HEK293 (cell line): ENCODE measurements around the gene B3GNT8.

Source experiments
- PRDM10 ChIP-seq: fragments of 450-650 bp; formaldehyde crosslinking; IDR thresholded peaks from 2 replicates; pipeline ENCODE4 v1.5.1; 2016; ENCODE audit warnings: missing biosample characterization, missing genetic modification characterization
- WT1 ChIP-seq: fragments of 450-650 bp; formaldehyde crosslinking; IDR thresholded peaks from 2 replicates; pipeline ENCODE4 v1.5.1; 2016; ENCODE audit warnings: missing biosample characterization, missing genetic modification characterization
- YY1 ChIP-seq: fragments of 450-650 bp; formaldehyde crosslinking; IDR thresholded peaks from 2 replicates; pipeline ENCODE4 v1.5.1; 2018; ENCODE audit warnings: missing biosample characterization, missing genetic modification characterization
- ZEB2 ChIP-seq: fragments of 450-650 bp; formaldehyde crosslinking; IDR thresholded peaks from 2 replicates; pipeline ENCODE4 v1.5.1; 2016; ENCODE audit warnings: missing biosample characterization, missing genetic modification characterization
- ZNF146 ChIP-seq: fragments of 450-650 bp; formaldehyde crosslinking; IDR thresholded peaks from 2 replicates; pipeline ENCODE4 v1.5.1; 2016; ENCODE audit warnings: missing biosample characterization, missing genetic modification characterization
- ZNF341 ChIP-seq: fragments of 450-650 bp; formaldehyde crosslinking; IDR thresholded peaks from 2 replicates; pipeline ENCODE4; 2016; ENCODE audit warnings: low read depth, missing biosample characterization, missing genetic modification characterization
- ZNF350 ChIP-seq: fragments of 450-650 bp; formaldehyde crosslinking; IDR thresholded peaks from 2 replicates; pipeline ENCODE4 v1.5.0; 2017; ENCODE audit warnings: missing biosample characterization, mild to moderate bottlenecking, missing genetic modification characterization
- ZNF354C ChIP-seq: fragments of 450-650 bp; formaldehyde crosslinking; IDR thresholded peaks from 2 replicates; pipeline ENCODE4 v1.5.1; 2016; ENCODE audit warnings: missing biosample characterization, missing genetic modification characterization, low read depth, borderline replicate concordance
- ZNF416 ChIP-seq: fragments of 450-650 bp; formaldehyde crosslinking; IDR thresholded peaks from 2 replicates; pipeline ENCODE4 v1.5.1; 2016; ENCODE audit warnings: missing biosample characterization, missing genetic modification characterization
- ZNF514 ChIP-seq: fragments of 450-650 bp; formaldehyde crosslinking; IDR thresholded peaks from 2 replicates; pipeline ENCODE4 v1.5.1; 2016; ENCODE audit warnings: missing biosample characterization, missing genetic modification characterization
- ZNF560 ChIP-seq: fragments of 450-650 bp; formaldehyde crosslinking; IDR thresholded peaks from 2 replicates; pipeline ENCODE4 v1.5.1; 2017; ENCODE audit warnings: missing biosample characterization, missing genetic modification characterization, borderline replicate concordance
- TF ChIP-seq, protein P1 (sequence below): fragments of 450-650 bp; formaldehyde crosslinking; conservative IDR thresholded peaks from 2 replicates; pipeline ENCODE4 v1.5.1; 2016; ENCODE audit warnings: low read depth, missing biosample characterization, missing genetic modification characterization
- TF ChIP-seq, protein P2 (sequence below): fragments of 450-650 bp; formaldehyde crosslinking; IDR thresholded peaks from 2 replicates; pipeline ENCODE4 v1.5.1; 2016; ENCODE audit warnings: missing biosample characterization, missing genetic modification characterization, borderline replicate concordance
- TF ChIP-seq, protein P3 (sequence below): fragments of 450-650 bp; formaldehyde crosslinking; IDR thresholded peaks from 2 replicates; pipeline ENCODE4 v1.5.1; 2017; ENCODE audit warnings: missing biosample characterization, missing genetic modification characterization
- TF ChIP-seq, protein P4 (sequence below): fragments of 450-650 bp; formaldehyde crosslinking; IDR thresholded peaks from 2 replicates; pipeline ENCODE4 v1.5.1; 2016; ENCODE audit warnings: missing biosample characterization, missing genetic modification characterization
- TF ChIP-seq, protein P5 (sequence below): fragments of 450-650 bp; formaldehyde crosslinking; IDR thresholded peaks from 2 replicates; pipeline ENCODE4 v1.5.1; 2017; ENCODE audit warnings: missing biosample characterization, missing genetic modification characterization

B3GNT8 gene

GRCh38 chr19:41397086-41398049 is 29.8 kb downstream of the B3GNT8 start, which contains the start of the genes BCKDHA and EXOSC5 (continued):
- no peak for TF ChIP-seq ZNF350 (tag by site-specific recombination)
- TF ChIP-seq, protein P1, sequence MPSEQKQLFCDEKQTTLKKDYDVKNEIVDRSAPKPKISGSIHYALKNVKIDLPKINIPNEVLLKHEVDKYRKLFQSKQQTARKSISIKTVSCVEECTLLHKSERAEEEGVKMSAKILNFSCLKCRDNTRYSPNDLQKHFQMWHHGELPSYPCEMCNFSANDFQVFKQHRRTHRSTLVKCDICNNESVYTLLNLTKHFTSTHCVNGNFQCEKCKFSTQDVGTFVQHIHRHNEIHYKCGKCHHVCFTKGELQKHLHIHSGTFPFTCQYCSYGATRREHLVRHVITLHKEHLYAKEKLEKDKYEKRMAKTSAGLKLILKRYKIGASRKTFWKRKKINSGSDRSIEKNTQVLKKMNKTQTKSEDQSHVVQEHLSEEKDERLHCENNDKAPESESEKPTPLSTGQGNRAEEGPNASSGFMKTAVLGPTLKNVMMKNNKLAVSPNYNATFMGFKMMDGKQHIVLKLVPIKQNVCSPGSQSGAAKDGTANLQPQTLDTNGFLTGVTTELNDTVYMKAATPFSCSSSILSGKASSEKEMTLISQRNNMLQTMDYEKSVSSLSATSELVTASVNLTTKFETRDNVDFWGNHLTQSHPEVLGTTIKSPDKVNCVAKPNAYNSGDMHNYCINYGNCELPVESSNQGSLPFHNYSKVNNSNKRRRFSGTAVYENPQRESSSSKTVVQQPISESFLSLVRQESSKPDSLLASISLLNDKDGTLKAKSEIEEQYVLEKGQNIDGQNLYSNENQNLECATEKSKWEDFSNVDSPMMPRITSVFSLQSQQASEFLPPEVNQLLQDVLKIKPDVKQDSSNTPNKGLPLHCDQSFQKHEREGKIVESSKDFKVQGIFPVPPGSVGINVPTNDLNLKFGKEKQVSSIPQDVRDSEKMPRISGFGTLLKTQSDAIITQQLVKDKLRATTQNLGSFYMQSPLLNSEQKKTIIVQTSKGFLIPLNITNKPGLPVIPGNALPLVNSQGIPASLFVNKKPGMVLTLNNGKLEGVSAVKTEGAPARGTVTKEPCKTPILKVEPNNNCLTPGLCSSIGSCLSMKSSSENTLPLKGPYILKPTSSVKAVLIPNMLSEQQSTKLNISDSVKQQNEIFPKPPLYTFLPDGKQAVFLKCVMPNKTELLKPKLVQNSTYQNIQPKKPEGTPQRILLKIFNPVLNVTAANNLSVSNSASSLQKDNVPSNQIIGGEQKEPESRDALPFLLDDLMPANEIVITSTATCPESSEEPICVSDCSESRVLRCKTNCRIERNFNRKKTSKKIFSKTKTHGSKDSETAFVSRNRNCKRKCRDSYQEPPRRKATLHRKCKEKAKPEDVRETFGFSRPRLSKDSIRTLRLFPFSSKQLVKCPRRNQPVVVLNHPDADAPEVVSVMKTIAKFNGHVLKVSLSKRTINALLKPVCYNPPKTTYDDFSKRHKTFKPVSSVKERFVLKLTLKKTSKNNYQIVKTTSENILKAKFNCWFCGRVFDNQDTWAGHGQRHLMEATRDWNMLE (tag by site-specific recombination), result peak; percentile 75
- TF ChIP-seq ZNF341, result no peak
- no peak for TF ChIP-seq ZNF514 (tag by site-specific recombination)
- TF ChIP-seq ZNF146 (tag by site-specific recombination), result no peak
- peak; percentile 55; the same call in 1 of the 2 replicates for TF ChIP-seq ZEB2 (tag by site-specific recombination)
- peak; percentile 51 for TF ChIP-seq WT1 (tag by site-specific recombination)
- no peak for TF ChIP-seq ZNF416 (tag by site-specific recombination)
- TF ChIP-seq ZNF354C (tag by site-specific recombination), result no peak
- TF ChIP-seq, protein P2, sequence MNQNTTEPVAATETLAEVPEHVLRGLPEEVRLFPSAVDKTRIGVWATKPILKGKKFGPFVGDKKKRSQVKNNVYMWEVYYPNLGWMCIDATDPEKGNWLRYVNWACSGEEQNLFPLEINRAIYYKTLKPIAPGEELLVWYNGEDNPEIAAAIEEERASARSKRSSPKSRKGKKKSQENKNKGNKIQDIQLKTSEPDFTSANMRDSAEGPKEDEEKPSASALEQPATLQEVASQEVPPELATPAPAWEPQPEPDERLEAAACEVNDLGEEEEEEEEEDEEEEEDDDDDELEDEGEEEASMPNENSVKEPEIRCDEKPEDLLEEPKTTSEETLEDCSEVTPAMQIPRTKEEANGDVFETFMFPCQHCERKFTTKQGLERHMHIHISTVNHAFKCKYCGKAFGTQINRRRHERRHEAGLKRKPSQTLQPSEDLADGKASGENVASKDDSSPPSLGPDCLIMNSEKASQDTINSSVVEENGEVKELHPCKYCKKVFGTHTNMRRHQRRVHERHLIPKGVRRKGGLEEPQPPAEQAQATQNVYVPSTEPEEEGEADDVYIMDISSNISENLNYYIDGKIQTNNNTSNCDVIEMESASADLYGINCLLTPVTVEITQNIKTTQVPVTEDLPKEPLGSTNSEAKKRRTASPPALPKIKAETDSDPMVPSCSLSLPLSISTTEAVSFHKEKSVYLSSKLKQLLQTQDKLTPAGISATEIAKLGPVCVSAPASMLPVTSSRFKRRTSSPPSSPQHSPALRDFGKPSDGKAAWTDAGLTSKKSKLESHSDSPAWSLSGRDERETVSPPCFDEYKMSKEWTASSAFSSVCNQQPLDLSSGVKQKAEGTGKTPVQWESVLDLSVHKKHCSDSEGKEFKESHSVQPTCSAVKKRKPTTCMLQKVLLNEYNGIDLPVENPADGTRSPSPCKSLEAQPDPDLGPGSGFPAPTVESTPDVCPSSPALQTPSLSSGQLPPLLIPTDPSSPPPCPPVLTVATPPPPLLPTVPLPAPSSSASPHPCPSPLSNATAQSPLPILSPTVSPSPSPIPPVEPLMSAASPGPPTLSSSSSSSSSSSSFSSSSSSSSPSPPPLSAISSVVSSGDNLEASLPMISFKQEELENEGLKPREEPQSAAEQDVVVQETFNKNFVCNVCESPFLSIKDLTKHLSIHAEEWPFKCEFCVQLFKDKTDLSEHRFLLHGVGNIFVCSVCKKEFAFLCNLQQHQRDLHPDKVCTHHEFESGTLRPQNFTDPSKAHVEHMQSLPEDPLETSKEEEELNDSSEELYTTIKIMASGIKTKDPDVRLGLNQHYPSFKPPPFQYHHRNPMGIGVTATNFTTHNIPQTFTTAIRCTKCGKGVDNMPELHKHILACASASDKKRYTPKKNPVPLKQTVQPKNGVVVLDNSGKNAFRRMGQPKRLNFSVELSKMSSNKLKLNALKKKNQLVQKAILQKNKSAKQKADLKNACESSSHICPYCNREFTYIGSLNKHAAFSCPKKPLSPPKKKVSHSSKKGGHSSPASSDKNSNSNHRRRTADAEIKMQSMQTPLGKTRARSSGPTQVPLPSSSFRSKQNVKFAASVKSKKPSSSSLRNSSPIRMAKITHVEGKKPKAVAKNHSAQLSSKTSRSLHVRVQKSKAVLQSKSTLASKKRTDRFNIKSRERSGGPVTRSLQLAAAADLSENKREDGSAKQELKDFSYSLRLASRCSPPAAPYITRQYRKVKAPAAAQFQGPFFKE (tag by site-specific recombination), result no peak
- no peak for TF ChIP-seq ZNF560
- peak; percentile 93 for TF ChIP-seq YY1
- TF ChIP-seq, protein P3, sequence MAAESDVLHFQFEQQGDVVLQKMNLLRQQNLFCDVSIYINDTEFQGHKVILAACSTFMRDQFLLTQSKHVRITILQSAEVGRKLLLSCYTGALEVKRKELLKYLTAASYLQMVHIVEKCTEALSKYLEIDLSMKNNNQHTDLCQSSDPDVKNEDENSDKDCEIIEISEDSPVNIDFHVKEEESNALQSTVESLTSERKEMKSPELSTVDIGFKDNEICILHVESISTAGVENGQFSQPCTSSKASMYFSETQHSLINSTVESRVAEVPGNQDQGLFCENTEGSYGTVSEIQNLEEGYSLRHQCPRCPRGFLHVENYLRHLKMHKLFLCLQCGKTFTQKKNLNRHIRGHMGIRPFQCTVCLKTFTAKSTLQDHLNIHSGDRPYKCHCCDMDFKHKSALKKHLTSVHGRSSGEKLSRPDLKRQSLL (tag by site-specific recombination), result no peak; the same call in 1 of the 2 replicates
- peak; percentile 51 for TF ChIP-seq PRDM10
- TF ChIP-seq, protein P4, sequence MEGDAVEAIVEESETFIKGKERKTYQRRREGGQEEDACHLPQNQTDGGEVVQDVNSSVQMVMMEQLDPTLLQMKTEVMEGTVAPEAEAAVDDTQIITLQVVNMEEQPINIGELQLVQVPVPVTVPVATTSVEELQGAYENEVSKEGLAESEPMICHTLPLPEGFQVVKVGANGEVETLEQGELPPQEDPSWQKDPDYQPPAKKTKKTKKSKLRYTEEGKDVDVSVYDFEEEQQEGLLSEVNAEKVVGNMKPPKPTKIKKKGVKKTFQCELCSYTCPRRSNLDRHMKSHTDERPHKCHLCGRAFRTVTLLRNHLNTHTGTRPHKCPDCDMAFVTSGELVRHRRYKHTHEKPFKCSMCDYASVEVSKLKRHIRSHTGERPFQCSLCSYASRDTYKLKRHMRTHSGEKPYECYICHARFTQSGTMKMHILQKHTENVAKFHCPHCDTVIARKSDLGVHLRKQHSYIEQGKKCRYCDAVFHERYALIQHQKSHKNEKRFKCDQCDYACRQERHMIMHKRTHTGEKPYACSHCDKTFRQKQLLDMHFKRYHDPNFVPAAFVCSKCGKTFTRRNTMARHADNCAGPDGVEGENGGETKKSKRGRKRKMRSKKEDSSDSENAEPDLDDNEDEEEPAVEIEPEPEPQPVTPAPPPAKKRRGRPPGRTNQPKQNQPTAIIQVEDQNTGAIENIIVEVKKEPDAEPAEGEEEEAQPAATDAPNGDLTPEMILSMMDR, result peak; percentile 29; the same call in 1 of the 2 replicates
- TF ChIP-seq, protein P5, sequence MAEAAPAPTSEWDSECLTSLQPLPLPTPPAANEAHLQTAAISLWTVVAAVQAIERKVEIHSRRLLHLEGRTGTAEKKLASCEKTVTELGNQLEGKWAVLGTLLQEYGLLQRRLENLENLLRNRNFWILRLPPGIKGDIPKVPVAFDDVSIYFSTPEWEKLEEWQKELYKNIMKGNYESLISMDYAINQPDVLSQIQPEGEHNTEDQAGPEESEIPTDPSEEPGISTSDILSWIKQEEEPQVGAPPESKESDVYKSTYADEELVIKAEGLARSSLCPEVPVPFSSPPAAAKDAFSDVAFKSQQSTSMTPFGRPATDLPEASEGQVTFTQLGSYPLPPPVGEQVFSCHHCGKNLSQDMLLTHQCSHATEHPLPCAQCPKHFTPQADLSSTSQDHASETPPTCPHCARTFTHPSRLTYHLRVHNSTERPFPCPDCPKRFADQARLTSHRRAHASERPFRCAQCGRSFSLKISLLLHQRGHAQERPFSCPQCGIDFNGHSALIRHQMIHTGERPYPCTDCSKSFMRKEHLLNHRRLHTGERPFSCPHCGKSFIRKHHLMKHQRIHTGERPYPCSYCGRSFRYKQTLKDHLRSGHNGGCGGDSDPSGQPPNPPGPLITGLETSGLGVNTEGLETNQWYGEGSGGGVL (tag by site-specific recombination), result no peak
